ENCODE results near the gene VAC14. TPM values are rescaled to one million over a fixed set of nuclear protein-coding genes. Genes with fewer than 3 reads are reported as not detected.
A peak's percentile ranks its signal among the peaks of the same experiment; 100 is the strongest.

VAC14 gene
- total RNA-seq, 1 donor from 2014 or later, result 52.2 TPM

GRCh38 chr16:70739389-70739788 lies 61.6 kb downstream of the VAC14 start:
- TF ChIP-seq, protein P1, sequence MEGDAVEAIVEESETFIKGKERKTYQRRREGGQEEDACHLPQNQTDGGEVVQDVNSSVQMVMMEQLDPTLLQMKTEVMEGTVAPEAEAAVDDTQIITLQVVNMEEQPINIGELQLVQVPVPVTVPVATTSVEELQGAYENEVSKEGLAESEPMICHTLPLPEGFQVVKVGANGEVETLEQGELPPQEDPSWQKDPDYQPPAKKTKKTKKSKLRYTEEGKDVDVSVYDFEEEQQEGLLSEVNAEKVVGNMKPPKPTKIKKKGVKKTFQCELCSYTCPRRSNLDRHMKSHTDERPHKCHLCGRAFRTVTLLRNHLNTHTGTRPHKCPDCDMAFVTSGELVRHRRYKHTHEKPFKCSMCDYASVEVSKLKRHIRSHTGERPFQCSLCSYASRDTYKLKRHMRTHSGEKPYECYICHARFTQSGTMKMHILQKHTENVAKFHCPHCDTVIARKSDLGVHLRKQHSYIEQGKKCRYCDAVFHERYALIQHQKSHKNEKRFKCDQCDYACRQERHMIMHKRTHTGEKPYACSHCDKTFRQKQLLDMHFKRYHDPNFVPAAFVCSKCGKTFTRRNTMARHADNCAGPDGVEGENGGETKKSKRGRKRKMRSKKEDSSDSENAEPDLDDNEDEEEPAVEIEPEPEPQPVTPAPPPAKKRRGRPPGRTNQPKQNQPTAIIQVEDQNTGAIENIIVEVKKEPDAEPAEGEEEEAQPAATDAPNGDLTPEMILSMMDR (IDR thresholded peaks at IDR 0.05), result no peak
- Histone ChIP-seq H3K4me1 (peaks cover 63% of the 10 kb centered on the region), H3K4me3 (no peak overlapping the region), H3K9me3 (no peaks in the 10 kb centered on the region), H3K36me3 (peaks cover 18% of the 10 kb centered on the region), H3K27me3 (no peaks in the 10 kb centered on the region), H3K27ac (peak overlapping the region; percentile 84)
- intact Hi-C loops (cut with DNase I), result no loop called here
- DNase-seq, result no peak
- ATAC-seq, result no peak

- intact Hi-C loops (cut with DNase I), result no loop called here
- DNase-seq (peak; percentile 85), ATAC-seq (peak; percentile 87)
- H3K27ac ChIP-seq, result peak overlapping the region; percentile 84
- peak overlapping the region; percentile 21 for H3K4me3 ChIP-seq
- H3K27me3 ChIP-seq, result no peaks in the 10 kb centered on the region
- TF ChIP-seq, protein P1 (IDR thresholded peaks at IDR 0.05), result peak; percentile 72
- H3K4me1 ChIP-seq, result peaks cover 63% of the 10 kb centered on the region
- H3K36me3 ChIP-seq, result peaks cover 7% of the 10 kb centered on the region
- no peaks in the 10 kb centered on the region for H3K9me3 ChIP-seq
These were observed 62.6 kb downstream of the VAC14 start for GRCh38 chr16:70738083-70738977.

DNA sequence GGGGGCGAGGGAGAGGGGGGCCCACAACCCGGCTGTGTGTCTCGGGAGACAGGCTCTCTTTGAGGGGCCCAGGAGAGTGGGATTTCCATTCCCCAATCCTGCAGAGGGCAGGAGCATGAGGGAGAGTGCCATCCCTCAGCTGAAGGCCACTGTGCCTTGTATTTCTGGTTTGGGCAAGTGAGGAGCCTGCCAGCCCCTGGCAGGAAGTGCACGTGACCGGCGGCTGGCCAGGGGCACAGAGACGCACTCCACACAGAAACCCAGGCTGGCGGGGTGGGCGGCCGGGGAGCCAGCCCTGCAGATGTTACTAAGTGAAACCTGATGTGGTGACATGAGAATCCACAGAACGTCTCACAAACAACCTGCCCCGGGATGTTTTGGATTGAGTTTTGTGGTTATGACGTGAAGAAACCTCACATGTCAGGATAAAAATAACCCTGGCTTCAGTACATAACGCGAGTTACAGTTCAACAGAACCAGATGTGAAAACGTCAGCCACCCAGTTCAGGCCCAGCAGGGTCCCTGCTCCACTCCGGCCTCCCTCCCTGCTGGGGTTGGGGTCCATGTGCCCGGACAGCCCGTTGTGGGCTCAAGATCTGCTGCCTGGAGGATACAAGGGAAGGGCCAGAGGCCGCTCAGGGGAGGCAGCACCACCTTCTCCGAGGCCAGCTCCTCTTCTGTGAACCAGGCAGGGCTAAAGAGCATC lies 63.4 kb downstream of the VAC14 start:
- peak; percentile 59 for ATAC-seq
- H3K9me3 ChIP-seq, result no peaks in the 10 kb centered on the region
- TF ChIP-seq, protein P1 (IDR thresholded peaks at IDR 0.05), result no peak
- intact Hi-C loops (cut with DNase I), result no loop called here
- peak overlapping the region; percentile 84 for H3K27ac ChIP-seq
- no peaks in the 10 kb centered on the region for H3K27me3 ChIP-seq
- H3K36me3 ChIP-seq, result no peaks in the 10 kb centered on the region
- H3K4me3 ChIP-seq, result no peak overlapping the region
- DNase-seq, result peak; percentile 83
- H3K4me1 ChIP-seq, result peaks cover 63% of the 10 kb centered on the region

GRCh38 chr16:70736465-70737376 lies 64.2 kb downstream of the VAC14 start:
- DNase-seq (no peak), ATAC-seq (no peak)
- peaks cover 59% of the 10 kb centered on the region for H3K4me1 ChIP-seq
- no peak overlapping the region for H3K4me3 ChIP-seq
- H3K9me3 ChIP-seq, result no peaks in the 10 kb centered on the region
- peak overlapping the region; percentile 84 for H3K27ac ChIP-seq
- TF ChIP-seq, protein P1 (IDR thresholded peaks at IDR 0.05), result no peak
- H3K27me3 ChIP-seq, result no peaks in the 10 kb centered on the region
- H3K36me3 ChIP-seq, result peaks cover under 1% of the 10 kb centered on the region
- intact Hi-C loops (cut with DNase I), result no loop called here

Data from upper lobe of right lung (tissue), 1 donor.